Endothelial cell of umbilical vein (primary cell): ENCODE measurements around the gene TRPT1. TPM values are rescaled to one million over a fixed set of nuclear protein-coding genes. Genes with fewer than 3 reads are reported as not detected.

ENCODE experiments used
- BruUV-seq: library from RNA; stranded (reverse); fragments of 400-500 nt; replicated peaks from 2 replicates; lab custom pipeline; 2021; lab: Mats Ljungman, UMichigan
- CTCF ChIA-PET: fragments of 300-600, 350-600 bp; sonication (Branson Sonifier 250); formaldehyde crosslinking; loops from one replicate; lab custom pipeline; 2021; ENCODE audit warnings: antibody characterized with exemption, inconsistent platforms; lab: Charles Lee
- POLR2A ChIA-PET: fragments of 300-600, 350-600 bp; sonication (Branson Sonifier 250); formaldehyde crosslinking; loops from one replicate; lab custom pipeline; 2021; ENCODE audit warnings: antibody characterized with exemption, inconsistent platforms; lab: Charles Lee
- DNase-seq: peaks from one replicate; pipeline ENCODE4 v3.0.0-alpha.2; 2011; ENCODE audit warnings: low read depth, low spot score
- FAIRE-seq: peaks from 2 replicates; lab custom pipeline; 2011; peaks lifted over from hg19 to GRCh38; lab: Jason Lieb, UNC
- H2AFZ ChIP-seq: 2 replicates; pipeline ENCODE4 v1.6.0; 2012; ENCODE audit warnings: low read depth, low read length, control low read depth, inconsistent platforms
- H3K27ac ChIP-seq: 2 replicates; pipeline ENCODE4 v1.5.1; 2011; ENCODE audit warnings: low read depth, mild to moderate bottlenecking, control low read depth, low read length, moderate library complexity; ENCODE audit not compliant: insufficient read depth
- H3K27me3 ChIP-seq, 2 experiments: 2 replicates each; pipeline versions ENCODE4 v1.6.0 to v1.6.1; 2011; ENCODE audit warnings: low read length in 2 of 2, mixed read lengths in 1 of 2; ENCODE audit not compliant: control insufficient read depth in 2 of 2, insufficient read depth in 2 of 2
- H3K36me3 ChIP-seq, 2 experiments: 2 replicates in 1 of 2; 3 replicates in 1 of 2; pipeline ENCODE4 v1.5.1; 2011; ENCODE audit warnings: low read length in 2 of 2, mild to moderate bottlenecking in 1 of 2, moderate library complexity in 1 of 2; ENCODE audit not compliant: control insufficient read depth in 2 of 2, insufficient read depth in 2 of 2; ENCODE audit errors: extremely low read depth in 1 of 2
- H3K4me1 ChIP-seq: 3 replicates; pipeline ENCODE4 v1.5.1; 2011; ENCODE audit warnings: mild to moderate bottlenecking, low read length; ENCODE audit not compliant: control insufficient read depth, insufficient read depth; ENCODE audit errors: extremely low read depth
- H3K4me2 ChIP-seq: 2 replicates; pipeline ENCODE4 v1.6.1; 2011; ENCODE audit warnings: low read length, control low read depth, mixed read lengths; ENCODE audit not compliant: insufficient read depth
- H3K4me3 ChIP-seq, 3 experiments: fragments of 200-600 bp in 1 of 3; sonication (generic), shearing (Covaris generic) in 1 of 3; replicated peaks in 1 of 3; 2 replicates each; pipeline ENCODE4 v1.5.1; 2011 to 2016; ENCODE audit warnings: control low read depth in 3 of 3, low read length in 3 of 3, mild to moderate bottlenecking in 2 of 3, inconsistent platforms in 1 of 3, low read depth in 1 of 3, moderate library complexity in 1 of 3; ENCODE audit not compliant: insufficient read depth in 1 of 3
- H3K79me2 ChIP-seq: 2 replicates; pipeline ENCODE4 v1.6.0; 2012; ENCODE audit warnings: low read length, inconsistent platforms; ENCODE audit not compliant: control insufficient read depth, insufficient read depth
- H3K9ac ChIP-seq: replicated peaks from 2 replicates; pipeline ENCODE3; 2011; ENCODE audit warnings: low read length, control low read depth; ENCODE audit not compliant: insufficient read depth; ENCODE audit errors: extremely low read depth
- H3K9me1 ChIP-seq: replicated peaks from 3 replicates; pipeline ENCODE4 v1.6.0; 2011; ENCODE audit warnings: mild to moderate bottlenecking, low read length; ENCODE audit not compliant: control insufficient read depth, insufficient read depth; ENCODE audit errors: extremely low read depth
- H3K9me3 ChIP-seq: replicated peaks from 2 replicates; pipeline ENCODE4 v1.5.1; 2012; ENCODE audit warnings: low read length, inconsistent platforms; ENCODE audit not compliant: control insufficient read depth, insufficient read depth
- H4K20me1 ChIP-seq: replicated peaks from 2 replicates; pipeline ENCODE3; 2011; ENCODE audit warnings: mild to moderate bottlenecking, low read length; ENCODE audit not compliant: control insufficient read depth, insufficient read depth; ENCODE audit errors: extremely low read depth
- CTCF ChIP-seq, 2 donors: IDR thresholded peaks; 1 replicate in 1 of 2; 2 replicates in 1 of 2; pipeline ENCODE4 v1.5.1; 2011; ENCODE audit warnings: low read length in 2 of 2, mild to moderate bottlenecking in 2 of 2, moderate library complexity in 2 of 2, control low read depth in 1 of 2, inconsistent platforms in 1 of 2, low read depth in 1 of 2; ENCODE audit not compliant: insufficient read depth in 1 of 2; ENCODE audit errors: extremely low read depth in 1 of 2
- EZH2 ChIP-seq: IDR thresholded peaks from 2 replicates; pipeline ENCODE4 v1.6.1; 2012; ENCODE audit warnings: borderline replicate concordance, low read depth, mild to moderate bottlenecking, moderate library complexity, low read length, inconsistent platforms; ENCODE audit not compliant: severe bottlenecking
- FOS ChIP-seq: IDR thresholded peaks from 2 replicates; pipeline ENCODE4 v1.6.1; 2011; ENCODE audit warnings: mild to moderate bottlenecking, low read length, moderate library complexity, borderline replicate concordance; ENCODE audit not compliant: insufficient read depth
- GATA2 ChIP-seq: IDR thresholded peaks from 2 replicates; pipeline ENCODE4 v1.7.0; 2011; ENCODE audit warnings: low read depth, mild to moderate bottlenecking, moderate library complexity, mixed read lengths, low read length; ENCODE audit not compliant: insufficient read length, insufficient read depth
- JUN ChIP-seq: IDR thresholded peaks from 2 replicates; pipeline ENCODE4 v1.6.1; 2011; ENCODE audit warnings: borderline replicate concordance, low read depth; ENCODE audit not compliant: insufficient read length, insufficient read depth
- MAX ChIP-seq: IDR thresholded peaks from 2 replicates; pipeline ENCODE4 v1.6.1; 2011; ENCODE audit not compliant: insufficient read depth, insufficient read length
- MYC ChIP-seq: IDR thresholded peaks from one replicate; pipeline ENCODE4 v1.6.1; 2011; ENCODE audit warnings: mild to moderate bottlenecking, low read depth, low read length
- POLR2A ChIP-seq: IDR thresholded peaks from 2 replicates; pipeline ENCODE4 v1.6.1; 2012; ENCODE audit warnings: low read depth, mild to moderate bottlenecking, control low read depth, low read length
- POLR2AphosphoS5 ChIP-seq: IDR thresholded peaks from 2 replicates; pipeline ENCODE4 v1.6.1; 2012; ENCODE audit warnings: low read depth, mild to moderate bottlenecking, control low read depth, low read length, moderate library complexity; ENCODE audit not compliant: insufficient read depth
- dilution Hi-C: fragments of 300-500 bp; cut with MboI; formaldehyde crosslinking; loops from one replicate; pipeline ENCODE4 v1.15.0; 2019; ENCODE audit warnings: low sequenced_read_pairs; ENCODE audit not compliant: extremely low pct_ligation_motif_present
- intact Hi-C: fragments of 100-400 bp; cut with micrococcal nuclease; formaldehyde crosslinking; loops from one replicate; pipeline ENCODE4 v1.10.0; 2022
- polyA plus RNA-seq, 4 experiments: library from polyadenylated mRNA; depleted of rRNA in 3 of 4; stranded (reverse) in 3 of 4; unstranded in 1 of 4; fragments of >200 nt; gene quantifications; 2 replicates each; pipeline versions ENCODE4 v1.2.1 to v1.2.3, GENCODE V29; 2011 to 2012; ENCODE audit warnings: missing spikeins in 1 of 4
- total RNA-seq: library from RNA; stranded (reverse); gene quantifications from 2 replicates; pipeline ENCODE4 v1.2.3, GENCODE V29; 2021

TRPT1 gene
- total and polyA plus RNA-seq, 2 donors (not counting 3 experiments of a cell fraction or from before 2014, with no cell fraction given) = 26.2 to 56.6 TPM

DNA sequence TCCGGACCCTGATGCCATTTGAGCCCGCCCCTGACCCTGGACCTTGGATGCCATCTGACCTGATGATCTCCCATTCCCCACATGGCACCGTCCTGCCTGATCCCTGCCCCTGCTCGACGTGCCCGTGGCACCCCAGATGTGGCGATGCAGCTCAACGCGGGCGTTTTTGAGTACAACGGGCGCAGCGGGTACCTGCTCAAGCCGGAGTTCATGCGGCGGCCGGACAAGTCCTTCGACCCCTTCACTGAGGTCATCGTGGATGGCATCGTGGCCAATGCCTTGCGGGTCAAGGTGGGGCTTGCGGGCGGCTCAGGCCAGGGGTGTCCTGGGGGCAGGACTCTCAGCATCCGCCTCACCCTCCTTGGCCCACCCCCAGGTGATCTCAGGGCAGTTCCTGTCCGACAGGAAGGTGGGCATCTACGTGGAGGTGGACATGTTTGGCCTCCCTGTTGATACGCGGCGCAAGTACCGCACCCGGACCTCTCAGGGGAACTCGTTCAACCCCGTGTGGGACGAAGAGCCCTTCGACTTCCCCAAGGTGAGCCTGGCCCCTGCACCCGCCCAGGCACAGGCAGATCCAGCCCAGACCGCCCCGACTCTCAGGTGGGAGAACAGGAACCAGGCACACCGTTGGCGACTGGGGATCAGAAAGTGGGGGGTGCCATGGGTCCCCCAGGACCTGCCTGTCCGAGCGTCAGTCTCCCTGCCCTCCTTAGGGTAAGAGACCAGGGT is 36.5 kb upstream of the TRPT1 start:
- Histone ChIP-seq H3K4me3 (no peak overlapping the region), H2AFZ (no peak overlapping the region), H3K36me3 (peaks cover 16 to 40% of the 10 kb centered on the region in 2 experiments), H3K9me1 (no peaks in the 10 kb centered on the region), H3K79me2 (no peaks in the 10 kb centered on the region), H3K9me3 (no peaks in the 10 kb centered on the region), H3K4me1 (peaks cover 27% of the 10 kb centered on the region), H3K9ac (peak overlapping the region; percentile 31), H4K20me1 (no peaks in the 10 kb centered on the region), H3K27ac (peak overlapping the region; percentile 83), H3K4me2 (peak overlapping the region; percentile 14), H3K27me3 (no peaks in the 10 kb centered on the region)
- intact Hi-C loops = loop anchor here (1.0 kb wide), 1 partner anchor 11 kb away; the partner anchor contains the start of gene PLCB3
- ChIA-PET POLR2A (interaction anchor here (0.7 kb wide), 1 partner anchor 16 kb away, joined by 4 read pairs; the partner anchor contains the start of gene PPP1R14B), CTCF (interaction anchor here (0.6 to 2.7 kb wide), 10 partner anchors 8 to 93 kb away, joined by 3 to 24 read pairs (median 4); partner anchors contain the start of genes CATSPERZ and PLCB3)
- BruUV-seq = no TSS peak
- no peak for TF ChIP-seq JUN
- TF ChIP-seq EZH2 = no peak
- TF ChIP-seq MAX = no peak
- TF ChIP-seq GATA2 = no peak
- no peak for TF ChIP-seq POLR2AphosphoS5
- TF ChIP-seq FOS = no peak
- no peak for TF ChIP-seq CTCF (IDR thresholded peaks at IDR 0.05; ENCODE audit: extremely low read depth in 1 of 2, insufficient read depth in 1 of 2, low read depth in 1 of 2, low read length in 2 of 2)
- no peak for TF ChIP-seq MYC
- TF ChIP-seq POLR2A = no peak
- no peak for FAIRE-seq
- dilution Hi-C loops = no loop called here
- no peak for DNase-seq
